LNCAP (cell line): ENCODE data around the gene ATG5.

Experiments used
- TF ChIP-seq, protein P1 (sequence below): fragments of 450-650 bp; IDR thresholded peaks from 2 replicates; pipeline ENCODE4 v1.5.1; 2017; ENCODE audit warnings: mild to moderate bottlenecking

ATG5 gene

DNA sequence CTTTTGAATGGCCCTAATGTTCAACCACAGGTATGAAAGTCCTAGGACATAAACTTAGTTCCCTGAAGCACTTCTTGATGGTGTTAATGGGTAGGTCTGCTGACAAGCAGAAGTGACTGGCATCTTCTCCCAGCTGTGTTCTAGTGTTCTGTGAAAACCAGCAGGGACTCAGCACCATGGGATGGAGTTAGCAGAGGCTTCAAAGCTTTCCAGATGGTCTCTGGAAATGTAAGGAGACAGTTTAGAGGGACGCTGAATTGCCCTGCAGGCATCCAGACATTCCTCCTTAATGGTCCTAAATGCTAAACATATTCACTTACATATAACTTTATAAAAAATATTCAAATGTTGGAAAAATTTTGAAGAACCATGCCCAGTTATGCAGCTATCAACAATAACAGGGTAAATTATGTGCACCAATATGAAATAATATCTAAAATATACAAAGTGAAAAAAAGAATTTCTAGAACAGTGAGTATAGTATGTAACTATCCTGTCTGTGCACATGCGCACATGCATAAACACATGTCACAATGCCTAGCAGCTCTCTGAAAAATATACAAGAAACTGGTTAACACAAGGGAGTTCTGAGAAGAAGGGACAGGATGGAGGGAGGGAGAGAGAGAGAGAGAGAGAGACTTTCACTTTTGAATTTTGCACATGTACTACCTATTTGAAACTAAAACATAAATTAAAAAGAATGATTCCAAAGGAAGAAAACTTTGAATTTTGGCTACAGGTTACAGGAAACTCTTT, 152.3 kb downstream of the ATG5 start:
- TF ChIP-seq, protein P1, sequence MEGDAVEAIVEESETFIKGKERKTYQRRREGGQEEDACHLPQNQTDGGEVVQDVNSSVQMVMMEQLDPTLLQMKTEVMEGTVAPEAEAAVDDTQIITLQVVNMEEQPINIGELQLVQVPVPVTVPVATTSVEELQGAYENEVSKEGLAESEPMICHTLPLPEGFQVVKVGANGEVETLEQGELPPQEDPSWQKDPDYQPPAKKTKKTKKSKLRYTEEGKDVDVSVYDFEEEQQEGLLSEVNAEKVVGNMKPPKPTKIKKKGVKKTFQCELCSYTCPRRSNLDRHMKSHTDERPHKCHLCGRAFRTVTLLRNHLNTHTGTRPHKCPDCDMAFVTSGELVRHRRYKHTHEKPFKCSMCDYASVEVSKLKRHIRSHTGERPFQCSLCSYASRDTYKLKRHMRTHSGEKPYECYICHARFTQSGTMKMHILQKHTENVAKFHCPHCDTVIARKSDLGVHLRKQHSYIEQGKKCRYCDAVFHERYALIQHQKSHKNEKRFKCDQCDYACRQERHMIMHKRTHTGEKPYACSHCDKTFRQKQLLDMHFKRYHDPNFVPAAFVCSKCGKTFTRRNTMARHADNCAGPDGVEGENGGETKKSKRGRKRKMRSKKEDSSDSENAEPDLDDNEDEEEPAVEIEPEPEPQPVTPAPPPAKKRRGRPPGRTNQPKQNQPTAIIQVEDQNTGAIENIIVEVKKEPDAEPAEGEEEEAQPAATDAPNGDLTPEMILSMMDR: no peak

DNA sequence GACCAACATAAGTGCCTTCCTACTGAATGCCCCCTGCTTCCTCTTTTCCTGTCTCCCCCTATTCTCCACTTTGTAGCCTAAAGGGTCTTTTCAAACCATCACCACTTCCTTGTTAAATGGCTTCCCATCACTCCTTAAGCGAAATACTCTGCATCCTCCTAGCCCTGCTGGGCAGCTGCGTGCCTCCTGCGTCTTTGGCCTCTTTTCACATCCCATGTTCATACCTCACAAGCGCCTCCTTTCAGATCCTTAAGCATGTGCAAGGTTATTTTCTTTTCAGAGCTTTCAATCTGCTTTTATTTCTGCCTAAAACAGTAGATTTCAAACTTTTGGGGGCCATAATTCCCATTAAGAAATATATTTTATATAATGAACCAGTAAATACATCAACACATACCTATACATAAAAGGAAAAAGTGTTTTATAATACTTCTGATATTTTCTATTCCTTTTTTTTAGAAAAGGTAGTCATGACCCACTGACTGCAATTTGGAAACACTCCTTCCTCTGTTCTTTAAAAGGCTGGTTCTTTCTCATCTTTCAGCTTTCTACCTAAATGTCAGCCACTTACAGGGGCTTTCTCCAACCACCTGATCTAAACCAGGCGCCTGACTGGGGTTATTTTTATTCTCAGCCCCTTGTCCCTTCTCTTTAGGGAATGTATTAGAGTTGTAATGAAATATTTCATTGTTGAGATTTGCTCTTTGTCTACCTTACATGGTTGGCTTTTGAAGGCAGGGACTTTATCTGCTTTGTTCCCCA, 155.3 kb downstream of the ATG5 start:
- TF ChIP-seq, protein P1: no peak

DNA sequence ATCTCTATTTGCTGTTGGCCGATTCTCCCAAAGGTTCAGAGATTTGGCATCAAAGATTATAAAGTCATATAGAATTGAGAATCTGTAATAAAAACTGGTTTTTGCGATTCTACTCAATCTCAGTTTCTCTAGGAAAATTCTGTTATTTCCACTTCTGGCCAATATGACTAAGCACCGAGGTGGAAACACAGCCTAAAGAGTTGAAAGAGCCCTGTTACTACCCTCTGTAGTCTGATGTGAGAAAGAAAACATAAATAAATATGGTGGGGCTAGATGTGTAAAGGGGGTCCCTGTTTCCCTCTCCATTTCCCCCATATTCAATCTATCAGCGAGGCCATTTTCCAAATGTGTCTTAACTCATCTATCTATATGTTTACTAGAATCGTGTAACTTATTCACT, 156.0 kb downstream of the ATG5 start:
- TF ChIP-seq, protein P1: no peak

DNA sequence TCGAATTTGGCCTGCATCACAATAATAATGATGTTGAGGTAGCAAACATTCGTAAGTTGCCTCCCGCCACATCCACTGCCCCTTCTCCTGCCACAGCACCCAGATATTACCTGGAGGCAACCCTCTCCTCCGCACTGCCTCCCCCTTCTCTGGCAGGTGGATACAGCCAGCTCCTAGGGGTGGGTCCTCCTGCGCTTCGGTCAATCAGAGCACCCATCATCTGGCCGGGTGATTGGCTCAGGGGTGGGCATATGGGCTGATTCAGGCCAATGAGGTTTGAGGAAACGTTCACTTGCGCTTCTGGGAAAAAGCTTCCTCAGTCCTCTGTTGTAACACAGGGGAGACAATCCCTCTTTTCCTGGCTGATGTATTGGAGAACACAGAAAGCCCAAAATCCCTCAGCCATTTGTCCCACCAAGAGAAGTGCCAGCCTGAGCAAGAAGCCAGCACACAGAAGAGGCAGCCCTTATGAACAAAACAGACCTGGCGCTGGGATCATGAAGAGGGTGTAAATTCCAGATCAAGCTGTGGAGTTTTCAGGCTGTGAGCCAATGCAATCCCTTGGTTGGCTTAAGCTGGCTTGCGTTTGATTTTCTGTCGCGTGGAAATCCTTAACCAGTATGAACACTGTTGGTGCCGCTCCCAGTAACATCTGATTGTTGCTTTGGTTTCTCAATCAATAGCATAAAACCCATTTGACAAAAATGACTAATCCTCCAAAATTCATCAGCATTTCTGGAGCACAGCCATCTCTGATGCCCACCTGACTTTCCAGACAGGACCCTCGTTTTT, 157.3 kb downstream of the ATG5 start:
- TF ChIP-seq, protein P1: no peak

DNA sequence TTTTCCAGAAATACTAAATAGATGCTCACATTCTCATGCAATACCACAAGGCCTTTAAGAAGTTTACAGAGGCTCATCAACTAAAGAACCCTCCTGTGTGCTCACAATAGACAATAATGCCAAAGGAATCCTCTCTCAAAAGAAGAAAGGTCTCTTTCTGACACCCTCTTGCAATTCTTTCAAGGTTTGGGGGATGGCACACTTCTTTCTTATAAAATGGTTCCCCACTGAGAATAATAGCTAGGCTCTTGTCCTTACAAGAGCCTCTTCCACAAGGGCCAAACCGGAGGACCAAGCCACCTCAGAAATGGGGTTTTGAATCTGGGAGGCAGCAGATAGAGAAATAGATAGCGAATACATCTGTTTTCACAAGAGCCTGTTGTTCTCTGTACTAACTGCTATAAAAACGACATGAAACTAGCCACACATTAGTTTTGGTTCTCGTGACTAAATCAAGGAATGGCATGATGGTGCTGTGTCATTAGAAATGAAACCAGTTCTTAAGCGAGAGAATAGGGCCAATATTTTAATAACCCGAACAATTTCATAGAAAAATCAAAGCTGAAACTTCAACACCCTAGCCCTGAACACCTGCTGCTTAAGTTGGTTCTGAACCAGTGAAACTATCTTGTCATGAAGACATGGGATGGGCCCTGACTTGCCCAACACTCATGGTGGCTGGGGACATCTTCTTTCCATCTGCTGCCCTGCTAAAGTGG, 158.3 kb downstream of the ATG5 start:
- TF ChIP-seq, protein P1: no peak

DNA sequence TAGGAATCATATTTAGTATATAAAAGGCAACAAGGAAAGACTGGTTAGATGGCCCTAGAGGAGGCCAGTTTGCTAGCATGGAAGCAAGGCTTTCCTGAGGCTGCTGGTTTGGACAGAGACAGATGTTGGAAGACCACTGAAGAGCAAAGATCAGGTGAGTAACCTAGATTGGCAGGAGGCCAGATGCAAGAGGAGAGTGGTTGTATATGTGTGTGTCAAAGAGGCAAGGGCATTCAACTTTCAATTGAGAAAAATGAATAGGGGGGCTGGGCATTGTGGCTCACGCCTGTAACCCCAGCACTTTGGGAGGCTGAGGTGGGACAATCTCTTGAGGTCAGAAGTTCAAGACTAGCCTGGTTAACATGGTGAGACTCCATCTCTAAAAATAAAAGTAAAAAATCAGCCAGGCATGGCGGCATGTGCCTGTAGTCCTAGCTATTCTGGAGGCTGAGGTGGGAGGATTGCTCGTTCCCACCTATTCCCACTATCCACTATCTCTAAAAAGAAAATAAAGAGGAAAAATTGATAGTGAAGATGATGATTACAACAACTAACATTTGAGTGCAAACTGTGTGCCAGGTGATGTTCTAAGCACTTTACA, 159.6 kb downstream of the ATG5 start:
- TF ChIP-seq, protein P1: no peak
